H1 (cell line): ENCODE data around the gene CADM1. TPM values are rescaled to one million over a fixed set of nuclear protein-coding genes. Genes with fewer than 3 reads are reported as not detected.

Experiments
- CTCF ChIA-PET: fragments of 300-600 bp; sonication (Branson Sonifier 250); formaldehyde crosslinking; loops from one replicate; lab custom pipeline; 2021; ENCODE audit not compliant: partially characterized antibody; lab: Charles Lee
- POLR2A ChIA-PET: fragments of 300-600 bp; sonication (Branson Sonifier 250); formaldehyde crosslinking; loops from one replicate; lab custom pipeline; 2021; ENCODE audit warnings: inconsistent platforms; ENCODE audit not compliant: partially characterized antibody; lab: Charles Lee
- DNase-seq, 2 experiments: peaks; one replicate each; pipeline versions ENCODE4 v3.0.0 to v3.0.0-alpha.2; 2010 to 2022; ENCODE audit warnings: low spot score in 2 of 2, low read depth in 1 of 2, mixed read lengths in 1 of 2
- FAIRE-seq: peaks from 2 replicates; lab custom pipeline; 2011; peaks lifted over from hg19 to GRCh38; lab: Jason Lieb, UNC
- H2AFZ ChIP-seq: 2 replicates; pipeline ENCODE4 v1.8.1; 2012; ENCODE audit warnings: low read length, inconsistent platforms
- H2AK5ac ChIP-seq: 2 replicates; pipeline ENCODE4 v1.6.1; 2013; ENCODE audit warnings: low read depth, low read length
- H2BK120ac ChIP-seq: replicated peaks from 2 replicates; pipeline ENCODE3; 2013; ENCODE audit warnings: low read depth, low read length, inconsistent platforms
- H2BK12ac ChIP-seq: 2 replicates; pipeline ENCODE4 v1.6.1; 2013; ENCODE audit warnings: low read depth, low read length
- H2BK15ac ChIP-seq: 2 replicates; pipeline ENCODE4 v1.6.1; 2013; ENCODE audit warnings: low read length
- H2BK20ac ChIP-seq: 2 replicates; pipeline ENCODE4 v1.6.1; 2013; ENCODE audit warnings: low read length
- H2BK5ac ChIP-seq: 2 replicates; pipeline ENCODE4 v1.6.1; 2013; ENCODE audit warnings: low read depth, low read length
- H3K14ac ChIP-seq: 2 replicates; pipeline ENCODE4 v1.6.1; 2013; ENCODE audit warnings: inconsistent platforms; ENCODE audit not compliant: insufficient read length
- H3K18ac ChIP-seq: 2 replicates; pipeline ENCODE4 v1.6.1; 2013; ENCODE audit warnings: low read length; ENCODE audit errors: extremely low read depth
- H3K23ac ChIP-seq: 2 replicates; pipeline ENCODE4 v1.6.1; 2013; ENCODE audit warnings: inconsistent platforms; ENCODE audit not compliant: insufficient read length
- H3K23me2 ChIP-seq: 2 replicates; pipeline ENCODE4 v1.6.1; 2013; ENCODE audit warnings: low read depth, low read length
- H3K27ac ChIP-seq: 2 replicates; pipeline ENCODE4 v1.6.1; 2011; ENCODE audit warnings: low read depth, low read length, inconsistent platforms
- H3K27me3 ChIP-seq, 4 experiments: replicated peaks in 1 of 4; 1 replicate in 1 of 4; 2 replicates in 3 of 4; pipeline versions ENCODE4 v1.6.1 to v1.8.1; 2011 to 2013; ENCODE audit warnings: low read length in 3 of 4, mild to moderate bottlenecking in 3 of 4, inconsistent platforms in 2 of 4, mixed read lengths in 2 of 4, moderate library complexity in 1 of 4; ENCODE audit not compliant: control insufficient read depth in 3 of 4, insufficient read depth in 3 of 4; ENCODE audit errors: extremely low read depth in 1 of 4
- H3K36me3 ChIP-seq, 4 experiments: 2 replicates each; pipeline versions ENCODE4 v1.6.1 to v1.8.1; 2011 to 2013; ENCODE audit warnings: mild to moderate bottlenecking in 4 of 4, low read length in 3 of 4, moderate library complexity in 2 of 4, control low read depth in 1 of 4, inconsistent platforms in 1 of 4; ENCODE audit not compliant: insufficient read depth in 4 of 4, control insufficient read depth in 2 of 4
- H3K4ac ChIP-seq: replicated peaks from 2 replicates; pipeline ENCODE3; 2013; ENCODE audit warnings: low read length, low read depth, mixed read lengths, inconsistent platforms; ENCODE audit not compliant: insufficient read length
- H3K4me1 ChIP-seq, 4 experiments: replicated peaks in 1 of 4; 1 replicate in 1 of 4; 2 replicates in 3 of 4; pipeline versions ENCODE4 v1.6.1 to v1.8.1; 2011 to 2013; ENCODE audit warnings: low read length in 3 of 4, inconsistent platforms in 2 of 4, mixed read lengths in 1 of 4; ENCODE audit not compliant: insufficient read depth in 4 of 4, control insufficient read depth in 3 of 4
- H3K4me2 ChIP-seq, 2 experiments: 2 replicates each; pipeline versions ENCODE4 v1.6.1 to v1.8.1; 2011 to 2013; ENCODE audit warnings: low read depth in 2 of 2, low read length in 2 of 2, control low read depth in 1 of 2, inconsistent platforms in 1 of 2, mild to moderate bottlenecking in 1 of 2; ENCODE audit not compliant: insufficient read depth in 1 of 2
- H3K4me3 ChIP-seq, 4 experiments: fragments of 200-600, 300-600 bp in 1 of 4; sonication (generic), shearing (Covaris generic), sonication (Bioruptor Twin) in 1 of 4; 2 replicates each; pipeline versions ENCODE4 v1.5.1 to v1.8.1; 2011 to 2016; ENCODE audit warnings: low read length in 4 of 4, low read depth in 3 of 4, control low read depth in 2 of 4, inconsistent platforms in 2 of 4, mild to moderate bottlenecking in 2 of 4, mixed read lengths in 1 of 4, moderate library complexity in 1 of 4; ENCODE audit not compliant: insufficient read depth in 2 of 4; ENCODE audit errors: extremely low read depth in 1 of 4
- H3K56ac ChIP-seq: replicated peaks from 2 replicates; pipeline ENCODE3; 2013; ENCODE audit warnings: low read depth, mild to moderate bottlenecking, mixed read lengths, low read length, inconsistent platforms; ENCODE audit not compliant: insufficient read length
- H3K79me1 ChIP-seq: 2 replicates; pipeline ENCODE4 v1.6.1; 2013; ENCODE audit warnings: low read depth, low read length, control low read depth
- H3K79me2 ChIP-seq, 2 experiments: 2 replicates each; pipeline versions ENCODE4 v1.6.1 to v1.8.1; 2012 to 2013; ENCODE audit warnings: low read length in 2 of 2, mild to moderate bottlenecking in 2 of 2, inconsistent platforms in 1 of 2; ENCODE audit not compliant: insufficient read depth in 2 of 2, control insufficient read depth in 1 of 2
- H3K9ac ChIP-seq, 4 experiments: replicated peaks in 1 of 4; 1 replicate in 1 of 4; 2 replicates in 3 of 4; pipeline versions ENCODE4 v1.6.1 to v1.8.1; 2011 to 2013; ENCODE audit warnings: low read depth in 3 of 4, low read length in 3 of 4, control low read depth in 2 of 4, mild to moderate bottlenecking in 2 of 4, moderate library complexity in 2 of 4, inconsistent platforms in 1 of 4; ENCODE audit errors: extremely low read depth in 1 of 4
- H3K9me3 ChIP-seq, 2 experiments: 2 replicates each; pipeline versions ENCODE4 v1.6.1 to v1.8.1; 2012 to 2013; ENCODE audit warnings: mild to moderate bottlenecking in 2 of 2, moderate library complexity in 2 of 2, control low read depth in 1 of 2, inconsistent platforms in 1 of 2, low read depth in 1 of 2, low read length in 1 of 2, mixed read lengths in 1 of 2; ENCODE audit not compliant: insufficient read depth in 2 of 2
- H4K20me1 ChIP-seq, 2 experiments: replicated peaks in 1 of 2; 2 replicates each; pipeline versions ENCODE3 to v1.8.1; 2011 to 2013; ENCODE audit warnings: inconsistent platforms in 2 of 2, low read length in 2 of 2, mild to moderate bottlenecking in 1 of 2; ENCODE audit not compliant: insufficient read depth in 2 of 2, control insufficient read depth in 1 of 2
- H4K5ac ChIP-seq: 2 replicates; pipeline ENCODE4 v1.6.1; 2013; ENCODE audit warnings: low read length, low read depth, mixed read lengths, inconsistent platforms; ENCODE audit not compliant: insufficient read length
- H4K8ac ChIP-seq: 2 replicates; pipeline ENCODE4 v1.8.0; 2013; ENCODE audit warnings: mild to moderate bottlenecking, moderate library complexity, low read length, inconsistent platforms; ENCODE audit not compliant: insufficient read depth; ENCODE audit errors: extremely low read depth
- H4K91ac ChIP-seq: replicated peaks from 2 replicates; pipeline ENCODE3; 2013; ENCODE audit warnings: low read length, mixed read lengths, inconsistent platforms; ENCODE audit not compliant: insufficient read length
- EZH2 ChIP-seq: fragments of 200-600 bp; sonication (generic); IDR thresholded peaks from 2 replicates; pipeline ENCODE4 v1.7.1; 2012; ENCODE audit warnings: low read depth, mild to moderate bottlenecking, moderate library complexity, low read length, inconsistent platforms; ENCODE audit not compliant: severe bottlenecking
- WGBS, 2 experiments: shearing (Covaris generic) in 1 of 2; methylation state at CpG; one replicate each; pipeline versions ENCODE4 v1.1.6 to v1.1.7; 2013 to 2015; ENCODE audit warnings: low lambda C conversion rate in 2 of 2, mixed read lengths in 2 of 2, inconsistent platforms in 1 of 2, low coverage in 1 of 2, missing lambda C conversion rate in 1 of 2; ENCODE audit not compliant: insufficient replicate concordance in 2 of 2, insufficient coverage in 1 of 2, insufficient read length in 1 of 2; ENCODE audit errors: extremely low coverage in 1 of 2, missing lambda C conversion rate in 1 of 2; 5-methylcytosine and 5-hydroxymethylcytosine counted together
- polyA plus RNA-seq, 7 experiments: library from polyadenylated mRNA; depleted of rRNA in 3 of 7; stranded (reverse) in 5 of 7; unstranded in 2 of 7; fragments of >200 nt in 5 of 7; fragments of 200-250 nt in 2 of 7; gene quantifications; 1 replicate in 5 of 7; 2 replicates in 1 of 7; 4 replicates in 1 of 7; pipeline versions ENCODE4 v1.2.1 to v1.2.3, GENCODE V29; 2011 to 2013; ENCODE audit warnings: missing spikeins in 2 of 7, mixed read lengths in 2 of 7
- total RNA-seq: library from RNA; stranded (reverse); fragmentation: NEBNext Ultra II Directional; extraction: Animal tissue kit (Norgen Biotek cat#: 25700); gene quantifications from 2 replicates; pipeline ENCODE4 v1.2.1, GENCODE V29; 2021

The CADM1 gene
- total and polyA plus RNA-seq, 2 of the 8 experiments (the other 6 are each of a cell fraction or from before 2014, with no cell fraction given) = 8.3 to 25.3 TPM

DNA sequence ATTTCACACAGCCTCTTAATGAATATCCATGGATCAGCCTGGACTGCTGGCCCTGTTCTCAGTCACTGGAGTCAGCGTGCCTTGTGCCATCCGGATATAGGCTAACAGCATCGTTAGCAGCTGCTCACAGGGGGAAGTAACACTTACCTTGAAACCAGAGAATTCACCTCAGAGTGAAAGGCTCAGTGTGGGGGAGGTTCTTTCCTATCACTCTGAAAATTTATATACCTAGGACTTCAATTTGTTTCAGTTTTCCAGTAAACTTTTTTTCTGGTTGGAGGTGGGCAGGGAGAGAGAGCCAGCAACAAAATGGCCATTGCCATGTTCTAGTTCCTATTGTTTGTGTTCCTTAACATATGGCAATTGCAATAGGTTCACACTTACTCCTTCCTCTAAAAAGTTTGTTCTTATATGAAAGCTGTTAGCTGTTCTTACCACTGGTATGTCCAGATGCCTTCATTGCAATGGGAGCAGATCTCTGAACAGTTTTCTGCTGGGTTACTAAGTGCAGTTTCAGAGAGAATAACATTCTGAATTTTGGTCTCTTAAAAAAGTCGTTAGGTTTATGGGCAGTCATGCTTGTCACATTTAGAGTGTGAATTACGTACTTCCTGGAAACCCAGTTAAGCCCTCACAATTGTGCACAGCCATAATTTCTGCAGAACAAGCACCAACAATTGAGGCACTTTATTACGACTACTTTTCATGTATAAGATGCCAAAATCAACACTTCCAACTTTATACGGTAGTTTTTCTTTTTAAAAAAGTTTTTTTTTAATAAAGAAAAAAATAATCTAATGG is 247.6 kb downstream of the CADM1 start:
- Histone ChIP-seq H2BK120ac (no peak overlapping the region), H3K4me3 (no peak overlapping the region), H3K23me2 (no peaks in the 10 kb centered on the region; the same call in 1 of the 2 replicates), H3K79me1 (no peaks in the 10 kb centered on the region), H3K4me1 (peaks cover 0 to 16% (median 5%) of the 10 kb centered on the region in 4 experiments; a peak in 5 of 7 replicates), H2AK5ac (no peak overlapping the region), H3K27me3 (no peaks in the 10 kb centered on the region), H2BK15ac (no peak overlapping the region), H4K20me1 (no peaks in the 10 kb centered on the region), H3K23ac (no peak overlapping the region), H3K27ac (no peak overlapping the region)
- no peak for TF ChIP-seq EZH2
- TF ChIP-seq, all 59 proteins: peak for 0
- no peak overlapping the region for H2BK20ac ChIP-seq
- H3K36me3 ChIP-seq = no peaks in the 10 kb centered on the region
- no peak overlapping the region; the same call in 1 of the 2 replicates for H3K18ac ChIP-seq
- ChIA-PET POLR2A (no interaction called here), CTCF (interaction anchor here (1.0 kb wide), 1 partner anchor 463 kb away, joined by 3 read pairs; no protein-coding TSS in a partner anchor)
- H3K4me2 ChIP-seq = no peak overlapping the region
- WGBS, 2 experiments = 58% methylated on average over 7 of the region's 7 CpGs; no CpG with 5 or more reads in 1 of the 2 experiments
- no peak overlapping the region for H2BK12ac ChIP-seq
- H3K56ac ChIP-seq = no peak overlapping the region
- H4K5ac ChIP-seq = no peak overlapping the region
- no peak for DNase-seq
- H2BK5ac ChIP-seq = no peak overlapping the region
- no peak overlapping the region for H3K9ac ChIP-seq
- H4K91ac ChIP-seq = no peak overlapping the region
- FAIRE-seq = peak; percentile 42
- H3K9me3 ChIP-seq = no peaks in the 10 kb centered on the region
- H3K14ac ChIP-seq = no peak overlapping the region
- H2AFZ ChIP-seq = no peak overlapping the region
- H3K4ac ChIP-seq = no peak overlapping the region
- no peak overlapping the region for H4K8ac ChIP-seq
- no peaks in the 10 kb centered on the region for H3K79me2 ChIP-seq
